GM18505 (cell line): ENCODE results near the gene PHACTR1.
A peak's percentile ranks its signal among the peaks of the same experiment; 100 is the strongest.

Experiments used
- ATAC-seq: cut with Tn5 transposase; IDR thresholded peaks from one replicate; pipeline ENCODE4 v1.9.1; 2021; ENCODE audit not compliant: unreplicated experiment
- POLR2A ChIP-seq: IDR thresholded peaks from 4 replicates; pipeline ENCODE4 v1.6.1; 2011; ENCODE audit warnings: borderline replicate concordance; ENCODE audit not compliant: insufficient read depth, insufficient read length; ENCODE audit errors: extremely low read depth

PHACTR1 gene

GRCh38 chr6:13278991-13279390, 562.4 kb downstream of the PHACTR1 start:
- ATAC-seq = no peak
- no peak for TF ChIP-seq POLR2A

GRCh38 chr6:13280254-13280653, 563.7 kb downstream of the PHACTR1 start:
- no peak for ATAC-seq
- TF ChIP-seq POLR2A = no peak

DNA sequence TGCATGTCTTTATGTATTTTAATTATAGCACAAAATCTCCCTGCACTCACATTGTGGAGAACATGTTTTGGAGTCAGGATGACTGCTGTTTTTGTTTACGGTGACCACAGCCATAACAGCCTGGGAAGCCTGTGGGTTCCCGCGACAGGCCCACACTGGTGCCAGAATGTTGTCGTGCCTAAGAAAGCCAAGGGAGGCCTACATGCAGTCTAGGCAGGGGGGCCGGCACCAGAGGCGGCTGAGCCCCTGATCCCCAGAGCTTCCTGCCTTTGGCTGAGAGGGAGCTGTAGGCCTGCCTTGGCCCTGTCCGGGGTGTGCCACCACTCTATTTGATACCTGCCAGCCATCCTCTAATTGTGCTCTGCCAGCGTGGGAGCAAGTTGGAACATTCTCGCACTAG, 565.1 kb downstream of the PHACTR1 start:
- TF ChIP-seq POLR2A = no peak
- no peak for ATAC-seq

GRCh38 chr6:13282393-13283069, 566.0 kb downstream of the PHACTR1 start:
- TF ChIP-seq POLR2A = no peak

GRCh38 chr6:13283331-13283730, 566.8 kb downstream of the PHACTR1 start:
- no peak for ATAC-seq

More at GRCh38 chr6:13282393-13283069, 566.0 kb downstream of the PHACTR1 start:
- no peak for ATAC-seq

DNA sequence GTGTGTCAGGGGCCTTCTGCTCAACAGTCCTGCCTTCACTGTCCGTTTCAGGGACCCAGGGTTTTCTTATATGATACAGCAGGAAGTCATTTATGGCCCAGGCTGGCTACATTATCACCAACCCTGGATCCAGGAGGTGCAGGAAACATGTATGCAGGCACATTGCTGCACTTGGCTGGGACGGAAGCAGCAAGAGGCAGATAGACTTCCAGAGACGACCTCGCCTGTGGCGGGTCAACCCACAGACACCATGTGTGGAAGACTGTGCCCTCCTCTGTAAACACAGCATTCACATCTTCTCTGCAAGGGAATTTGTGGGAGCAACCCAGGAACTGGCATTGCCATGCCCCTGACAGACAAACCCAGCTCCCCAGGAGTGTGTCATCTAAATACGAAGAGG, 568.1 kb downstream of the PHACTR1 start:
- TF ChIP-seq POLR2A = no peak
- no peak for ATAC-seq

More at GRCh38 chr6:13283331-13283730, 566.8 kb downstream of the PHACTR1 start:
- TF ChIP-seq POLR2A = no peak

- no peak for TF ChIP-seq POLR2A
- no peak for ATAC-seq
Observed at GRCh38 chr6:13285705-13286104, 569.1 kb downstream of the PHACTR1 start.

- no peak for TF ChIP-seq POLR2A
- ATAC-seq = no peak
Observed at GRCh38 chr6:13286181-13286580, 569.6 kb downstream of the PHACTR1 start.

- no peak for TF ChIP-seq POLR2A
- ATAC-seq = no peak
Observed at GRCh38 chr6:13287104-13287503, 570.5 kb downstream of the PHACTR1 start.

- TF ChIP-seq POLR2A = peak; percentile 12
- ATAC-seq = no peak
Observed at GRCh38 chr6:13288481-13288880, 571.9 kb downstream of the PHACTR1 start.

DNA sequence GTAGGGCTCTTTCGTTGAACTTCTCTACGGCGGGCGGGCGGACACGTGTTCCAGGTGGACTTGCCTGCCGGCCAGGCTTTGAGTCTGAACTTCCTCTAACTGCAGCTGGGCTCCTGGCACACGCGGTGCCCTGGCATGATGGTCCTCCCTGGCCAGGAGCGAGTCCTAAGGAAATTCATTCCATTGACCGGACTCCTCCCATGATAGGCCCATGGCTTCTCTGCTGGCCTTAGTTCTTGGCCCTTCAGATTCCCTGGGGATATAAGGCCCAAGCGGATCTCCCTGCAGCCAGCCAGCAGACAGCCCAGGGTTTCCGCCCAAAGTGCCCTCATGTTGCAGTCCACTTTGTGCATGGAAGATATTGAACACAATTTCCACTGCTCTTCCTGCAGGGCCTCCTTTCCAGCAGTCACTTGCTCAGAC, 572.4 kb downstream of the PHACTR1 start:
- no peak for ATAC-seq
- TF ChIP-seq POLR2A = no peak

DNA sequence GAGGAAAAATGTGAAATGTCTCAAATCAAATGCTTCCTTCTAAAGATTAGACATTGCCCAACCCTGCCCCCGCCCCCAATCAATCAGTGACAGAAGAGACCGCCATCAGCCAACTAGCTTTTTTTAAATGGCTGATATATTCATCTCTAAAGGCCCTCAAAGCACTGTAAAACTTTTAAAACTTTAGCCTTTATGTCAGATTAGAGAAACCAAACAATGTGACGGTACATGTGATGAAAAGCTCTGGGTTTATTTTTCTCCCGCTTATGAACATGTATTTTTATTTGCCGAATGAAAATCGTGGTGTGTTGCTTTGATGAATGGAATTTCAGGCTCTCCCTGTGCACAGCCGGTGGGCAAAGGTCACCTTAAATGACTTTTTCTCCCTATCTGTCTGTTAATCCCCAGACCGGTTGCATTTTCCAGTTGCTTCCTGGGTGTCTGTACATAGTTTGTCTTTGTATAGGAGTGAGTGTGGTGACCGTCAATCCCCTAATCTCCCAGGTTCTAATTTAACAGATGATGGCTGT, 573.3 kb downstream of the PHACTR1 start:
- no peak for ATAC-seq
- no peak for TF ChIP-seq POLR2A

- no peak for TF ChIP-seq POLR2A
- no peak for ATAC-seq
Observed at GRCh38 chr6:13290335-13290734, 573.8 kb downstream of the PHACTR1 start.

DNA sequence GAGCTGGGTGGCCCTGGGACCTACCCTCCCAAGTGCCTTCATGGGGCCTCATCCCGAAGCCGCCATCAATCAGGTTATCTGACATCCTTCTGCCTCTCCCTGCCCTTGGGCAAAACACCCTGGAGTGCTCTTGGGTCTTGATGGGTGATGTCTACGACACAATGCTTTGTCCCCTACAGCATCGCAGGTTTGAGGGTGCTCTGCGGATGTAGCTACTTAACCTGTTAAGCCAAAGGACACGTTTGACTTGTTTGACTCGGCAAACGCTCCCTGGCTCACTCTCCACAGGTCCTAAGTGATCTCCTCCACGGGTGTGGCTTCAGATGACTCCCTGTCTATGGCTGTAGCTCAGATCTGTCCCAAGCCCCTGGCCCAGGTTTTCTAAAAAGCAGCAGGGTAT, 576.2 kb downstream of the PHACTR1 start:
- TF ChIP-seq POLR2A = no peak
- ATAC-seq = no peak
